Gastroesophageal sphincter (tissue), 4 donors: Measurements from ENCODE around the gene FIGNL1. TPM values are rescaled to one million over a fixed set of nuclear protein-coding genes. Genes with fewer than 3 reads are reported as not detected.

Source experiments
- ATAC-seq: fragments of 150-250 bp; one replicate; pipeline ENCODE4 v1.9.1; 2016; ENCODE audit warnings: mild to moderate bottlenecking, moderate library complexity
- H3K27ac ChIP-seq, 4 donors: fragments of 200-600 bp; sonication (generic) in 3 of 4; 1 replicate in 3 of 4; 2 replicates in 1 of 4; pipeline ENCODE4 v1.5.1; 2016 to 2019
- H3K27me3 ChIP-seq: fragments of 200-600 bp; sonication (generic); one replicate; pipeline ENCODE4 v1.5.1; 2019
- H3K36me3 ChIP-seq, 2 donors: fragments of 200-600 bp; sonication (generic); one replicate each; pipeline ENCODE4 v1.5.1; 2019; ENCODE audit warnings: control low read depth in 1 of 2
- H3K4me1 ChIP-seq, 3 donors: fragments of 200-600 bp; sonication (generic); 1 replicate in 2 of 3; 2 replicates in 1 of 3; pipeline ENCODE4 v1.5.1; 2016 to 2019; ENCODE audit warnings: control low read depth in 2 of 3
- H3K4me3 ChIP-seq, 2 donors: fragments of 200-600 bp; sonication (generic); one replicate each; pipeline ENCODE4 v1.5.1; 2019; ENCODE audit warnings: mild to moderate bottlenecking in 1 of 2, moderate library complexity in 1 of 2
- H3K9me3 ChIP-seq, 3 donors: fragments of 200-600 bp; sonication (generic); one replicate each; pipeline ENCODE4 v1.5.1; 2017 to 2019; ENCODE audit warnings: control low read depth in 2 of 3
- CTCF ChIP-seq, 4 experiments: fragments of 200-600 bp in 2 of 4; fragments of 450-650 bp in 2 of 4; sonication (generic) in 1 of 4; IDR thresholded peaks; one replicate each; pipeline ENCODE4 v1.5.1; 2017 to 2019; ENCODE audit warnings: antibody characterized with exemption in 4 of 4, mild to moderate bottlenecking in 2 of 4, moderate library complexity in 2 of 4
- EP300 ChIP-seq: sonication (generic); formaldehyde crosslinking; IDR thresholded peaks from one replicate; pipeline ENCODE4 v1.6.1; 2017; ENCODE audit warnings: antibody characterized with exemption, mild to moderate bottlenecking
- POLR2A ChIP-seq, 2 donors: fragments of 450-650 bp; IDR thresholded peaks; one replicate each; pipeline ENCODE4 v1.6.1; 2017; ENCODE audit warnings: antibody characterized with exemption in 2 of 2, mild to moderate bottlenecking in 2 of 2, moderate library complexity in 1 of 2
- POLR2AphosphoS5 ChIP-seq: sonication (generic); formaldehyde crosslinking; IDR thresholded peaks from one replicate; pipeline ENCODE4 v1.6.1; 2017; ENCODE audit warnings: antibody characterized with exemption
- WGBS, 2 donors: methylation state at CpG; one replicate each; pipeline ENCODE4 v1.1.5; 2018; ENCODE audit warnings: low coverage in 1 of 2; 5-methylcytosine and 5-hydroxymethylcytosine counted together
- total RNA-seq, 4 donors: library from RNA; depleted of rRNA; stranded (reverse); fragments of >200 nt; gene quantifications; one replicate each; pipeline ENCODE4 v1.1.0, GENCODE V29; 2016

Gene FIGNL1
- total RNA-seq, 4 donors from 2014 or later = 5.0 to 8.5 (median 6.4) TPM

- H3K27ac ChIP-seq = no peak overlapping the region
- H3K27me3 ChIP-seq = no peaks in the 10 kb centered on the region
- 83 to 91% methylated on average over 4 of the region's 4 CpGs for WGBS, 2 donors
- no peak overlapping the region for H3K4me3 ChIP-seq
- ATAC-seq = no peak
- H3K9me3 ChIP-seq = no peaks in the 10 kb centered on the region
- peaks cover 0 to 22% (median 6%) of the 10 kb centered on the region in 3 donors for H3K4me1 ChIP-seq
- H3K36me3 ChIP-seq = peaks cover 0 to 45% of the 10 kb centered on the region in 2 donors
- TF ChIP-seq EP300 (no peak), POLR2AphosphoS5 (no peak), CTCF (IDR thresholded peaks at IDR 0.05) (no peak), POLR2A (IDR thresholded peaks at IDR 0.05) (no peak)
Measured at GRCh38 chr7:50446542-50446960, 3.6 kb downstream of the FIGNL1 start.

- Histone ChIP-seq H3K4me1 (no peaks in the 10 kb centered on the region), H3K27me3 (no peaks in the 10 kb centered on the region), H3K4me3 (no peak overlapping the region), H3K9me3 (peaks cover 0 to 3% (median 0%) of the 10 kb centered on the region in 3 donors), H3K36me3 (peaks cover 0 to 33% of the 10 kb centered on the region in 2 donors), H3K27ac (no peak overlapping the region)
- ATAC-seq = no peak
- TF ChIP-seq EP300 (no peak), CTCF (IDR thresholded peaks at IDR 0.05) (no peak), POLR2A (IDR thresholded peaks at IDR 0.05) (no peak), POLR2AphosphoS5 (no peak)
- 74 to 77% methylated on average over 2 to 3 of the region's 3 CpGs for WGBS, 2 donors
Measured at GRCh38 chr7:50436133-50436806, 13.9 kb downstream of the FIGNL1 start.

GRCh38 chr7:50431722-50432305 lies 18.3 kb downstream of the FIGNL1 start:
- Histone ChIP-seq H3K9me3 (no peaks in the 10 kb centered on the region), H3K27ac (no peak overlapping the region), H3K4me1 (no peaks in the 10 kb centered on the region), H3K27me3 (no peaks in the 10 kb centered on the region), H3K36me3 (no peaks in the 10 kb centered on the region), H3K4me3 (no peak overlapping the region)
- TF ChIP-seq EP300 (no peak), POLR2AphosphoS5 (no peak), POLR2A (IDR thresholded peaks at IDR 0.05) (no peak), CTCF (IDR thresholded peaks at IDR 0.05) (no peak)
- 67 to 81% methylated on average over 3 to 4 of the region's 4 CpGs for WGBS, 2 donors
- no peak for ATAC-seq

GRCh38 chr7:50431316-50431715 lies 18.8 kb downstream of the FIGNL1 start:
- Histone ChIP-seq H3K4me3 (no peak overlapping the region), H3K9me3 (no peaks in the 10 kb centered on the region), H3K27ac (no peak overlapping the region), H3K36me3 (no peaks in the 10 kb centered on the region), H3K4me1 (no peaks in the 10 kb centered on the region), H3K27me3 (no peaks in the 10 kb centered on the region)
- TF ChIP-seq EP300 = no peak
- TF ChIP-seq CTCF (IDR thresholded peaks at IDR 0.05) = no peak
- no peak for TF ChIP-seq POLR2AphosphoS5
- no peak for TF ChIP-seq POLR2A (IDR thresholded peaks at IDR 0.05)
- ATAC-seq = no peak
- 94% methylated on average over 2 of the region's 2 CpGs; no CpG with 5 or more reads in 1 of the 2 donors for WGBS, 2 donors

GRCh38 chr7:50428911-50429310 lies 21.2 kb downstream of the FIGNL1 start:
- WGBS, 2 donors = 88% methylated on average over 3 of the region's 3 CpGs
- ATAC-seq = no peak
- TF ChIP-seq CTCF (IDR thresholded peaks at IDR 0.05) (no peak), POLR2A (IDR thresholded peaks at IDR 0.05) (no peak), EP300 (no peak), POLR2AphosphoS5 (no peak)

More at GRCh38 chr7:50428911-50429310, 21.2 kb downstream of the FIGNL1 start:
- no peak overlapping the region for H3K4me3 ChIP-seq
- no peaks in the 10 kb centered on the region for H3K27me3 ChIP-seq
- H3K4me1 ChIP-seq = no peaks in the 10 kb centered on the region
- no peaks in the 10 kb centered on the region for H3K9me3 ChIP-seq
- no peak overlapping the region for H3K27ac ChIP-seq
- no peaks in the 10 kb centered on the region for H3K36me3 ChIP-seq
